Transverse colon (tissue), 4 donors: ENCODE measurements around the gene RPE65.

Experiments used
- POLR2A ChIP-seq: fragments of 450-650 bp; IDR thresholded peaks from one replicate; pipeline ENCODE4 v1.6.1; 2016; ENCODE audit warnings: antibody characterized with exemption, mild to moderate bottlenecking, moderate library complexity
- POLR2AphosphoS5 ChIP-seq, 3 donors: sonication (generic); formaldehyde crosslinking; IDR thresholded peaks; one replicate each; pipeline ENCODE4 v1.6.1; 2016; ENCODE audit warnings: antibody characterized with exemption in 3 of 3
- TF ChIP-seq, protein P1 (sequence below), 5 experiments: fragments of 200-600 bp in 3 of 5; fragments of 450-650 bp in 2 of 5; sonication (generic) in 3 of 5; IDR thresholded peaks; 1 replicate in 2 of 5; 2 replicates in 3 of 5; pipeline ENCODE4 v1.5.1; 2016 to 2017; ENCODE audit warnings: antibody characterized with exemption in 5 of 5, inconsistent platforms in 3 of 5, mild to moderate bottlenecking in 2 of 5, moderate library complexity in 1 of 5

DNA sequence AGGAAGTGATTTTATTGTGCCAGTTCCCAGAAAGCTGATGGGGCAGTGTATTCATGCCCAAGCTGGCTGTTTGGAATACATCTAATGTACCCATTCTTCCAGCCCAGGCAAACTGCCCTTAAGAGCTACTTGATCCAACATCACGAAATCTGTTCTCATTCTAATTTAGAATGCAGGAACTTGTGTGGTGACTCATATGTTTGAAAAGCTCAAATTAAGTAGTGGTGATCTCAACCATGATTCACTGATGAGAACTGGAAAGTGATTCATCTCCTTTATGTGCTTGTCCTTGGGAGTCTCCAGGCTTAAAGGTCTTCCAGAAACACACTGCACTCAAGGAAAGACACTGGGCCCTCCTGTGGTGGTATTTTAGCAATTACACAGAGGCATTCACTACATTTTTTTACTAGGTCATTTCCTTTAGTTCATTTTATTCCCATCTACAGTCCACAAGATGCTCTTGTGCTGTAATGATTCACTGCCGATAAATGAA, 65.4 kb downstream of the RPE65 start:
- TF ChIP-seq POLR2A (no peak), POLR2AphosphoS5 (IDR thresholded peaks at IDR 0.05) (peak; percentile 26 to 57 (median 42))
- TF ChIP-seq, protein P1, sequence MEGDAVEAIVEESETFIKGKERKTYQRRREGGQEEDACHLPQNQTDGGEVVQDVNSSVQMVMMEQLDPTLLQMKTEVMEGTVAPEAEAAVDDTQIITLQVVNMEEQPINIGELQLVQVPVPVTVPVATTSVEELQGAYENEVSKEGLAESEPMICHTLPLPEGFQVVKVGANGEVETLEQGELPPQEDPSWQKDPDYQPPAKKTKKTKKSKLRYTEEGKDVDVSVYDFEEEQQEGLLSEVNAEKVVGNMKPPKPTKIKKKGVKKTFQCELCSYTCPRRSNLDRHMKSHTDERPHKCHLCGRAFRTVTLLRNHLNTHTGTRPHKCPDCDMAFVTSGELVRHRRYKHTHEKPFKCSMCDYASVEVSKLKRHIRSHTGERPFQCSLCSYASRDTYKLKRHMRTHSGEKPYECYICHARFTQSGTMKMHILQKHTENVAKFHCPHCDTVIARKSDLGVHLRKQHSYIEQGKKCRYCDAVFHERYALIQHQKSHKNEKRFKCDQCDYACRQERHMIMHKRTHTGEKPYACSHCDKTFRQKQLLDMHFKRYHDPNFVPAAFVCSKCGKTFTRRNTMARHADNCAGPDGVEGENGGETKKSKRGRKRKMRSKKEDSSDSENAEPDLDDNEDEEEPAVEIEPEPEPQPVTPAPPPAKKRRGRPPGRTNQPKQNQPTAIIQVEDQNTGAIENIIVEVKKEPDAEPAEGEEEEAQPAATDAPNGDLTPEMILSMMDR (IDR thresholded peaks at IDR 0.05), result no peak
